ENCODE data around the gene RBMS3. TPM values are rescaled to one million over a fixed set of nuclear protein-coding genes. Genes with fewer than 3 reads are reported as not detected.

The RBMS3 gene
- total and polyA plus RNA-seq, 3 donors from 2014 or later = 5.6 to 36.2 (median 19.7) TPM

GRCh38 chr3:29705906-29706844 lies 425.3 kb downstream of the RBMS3 start:
- Histone ChIP-seq H3K36me3 (ENCODE audit: low read depth, missing control alignments) (no peaks in the 10 kb centered on the region), H3K9me3 (no peaks in the 10 kb centered on the region), H3K4me1 (peaks cover 5% of the 10 kb centered on the region), H3K4me3 (no peak overlapping the region), H3K27me3 (no peaks in the 10 kb centered on the region), H3K27ac (no peak overlapping the region)
- TF ChIP-seq CTCF (IDR thresholded peaks at IDR 0.05) = no peak
- no peak for TF ChIP-seq POLR2A (IDR thresholded peaks at IDR 0.05)
- WGBS, 2 donors = 61 to 85% methylated on average over 3 of the region's 3 CpGs
- intact Hi-C loops (cut with DNase I; ENCODE audit: low total_unique reads) = no loop called here
- DNase-seq = no peak

- peaks cover 5% of the 10 kb centered on the region for H3K4me1 ChIP-seq
- DNase-seq = no peak
- peak overlapping the region in 1 of 2 donors; percentile 21 for H3K27ac ChIP-seq
- H3K36me3 ChIP-seq (ENCODE audit: low read depth, missing control alignments) = no peaks in the 10 kb centered on the region
- intact Hi-C loops (cut with DNase I; ENCODE audit: low total_unique reads) = no loop called here
- H3K27me3 ChIP-seq = no peaks in the 10 kb centered on the region
- WGBS, 2 donors = 68 to 79% methylated on average over 8 of the region's 8 CpGs
- no peaks in the 10 kb centered on the region for H3K9me3 ChIP-seq
- no peak overlapping the region for H3K4me3 ChIP-seq
- no peak for TF ChIP-seq CTCF (IDR thresholded peaks at IDR 0.05)
- TF ChIP-seq POLR2A (IDR thresholded peaks at IDR 0.05) = no peak
Observed at GRCh38 chr3:29708884-29709283, 428.0 kb downstream of the RBMS3 start.

- H3K27ac ChIP-seq = peak overlapping the region; percentile 29 to 51
- no peak for TF ChIP-seq POLR2A (IDR thresholded peaks at IDR 0.05)
- TF ChIP-seq CTCF (IDR thresholded peaks at IDR 0.05) = no peak
- H3K27me3 ChIP-seq = no peaks in the 10 kb centered on the region
- DNase-seq = peak; percentile 64
- H3K9me3 ChIP-seq = no peaks in the 10 kb centered on the region
- 30 to 46% methylated on average over 3 of the region's 3 CpGs for WGBS, 2 donors
- H3K4me1 ChIP-seq = peaks cover 5% of the 10 kb centered on the region
- H3K4me3 ChIP-seq = no peak overlapping the region
- intact Hi-C loops (cut with DNase I; ENCODE audit: low total_unique reads) = no loop called here
- H3K36me3 ChIP-seq (ENCODE audit: low read depth, missing control alignments) = no peaks in the 10 kb centered on the region
Observed at GRCh38 chr3:29711255-29711771, 430.4 kb downstream of the RBMS3 start.

- Histone ChIP-seq H3K27me3 (no peaks in the 10 kb centered on the region), H3K4me3 (no peak overlapping the region), H3K4me1 (no peaks in the 10 kb centered on the region), H3K27ac (no peak overlapping the region), H3K36me3 (ENCODE audit: low read depth, missing control alignments) (no peaks in the 10 kb centered on the region), H3K9me3 (no peaks in the 10 kb centered on the region)
- intact Hi-C loops (cut with DNase I; ENCODE audit: low total_unique reads) = no loop called here
- DNase-seq = no peak
- TF ChIP-seq POLR2A (IDR thresholded peaks at IDR 0.05) (no peak), CTCF (IDR thresholded peaks at IDR 0.05) (no peak)
- 88 to 89% methylated on average over 2 of the region's 2 CpGs for WGBS, 2 donors
Observed at GRCh38 chr3:29716213-29716612, 435.3 kb downstream of the RBMS3 start.
